Left ventricle myocardium inferior (tissue), 1 donor: ENCODE results near the gene KIF18B. TPM values are rescaled to one million over a fixed set of nuclear protein-coding genes. Genes with fewer than 3 reads are reported as not detected.

Source experiments
- DNase-seq: peaks from one replicate; pipeline ENCODE4 v3.0.0-alpha.2; 2020
- H3K27ac ChIP-seq: fragments of 200-600 bp; replicated peaks from 2 replicates; pipeline ENCODE4 v1.8.0; 2021
- H3K27me3 ChIP-seq: fragments of 200-600 bp; 2 replicates; pipeline ENCODE4 v1.8.0; 2021; ENCODE audit warnings: low read depth
- H3K36me3 ChIP-seq: fragments of 200-600 bp; 2 replicates; pipeline ENCODE4 v1.8.0; 2021
- H3K4me1 ChIP-seq: fragments of 200-600 bp; 2 replicates; pipeline ENCODE4 v1.8.0; 2021
- H3K4me3 ChIP-seq: fragments of 200-600 bp; 2 replicates; pipeline ENCODE4 v1.8.0; 2021; ENCODE audit warnings: mild to moderate bottlenecking, moderate library complexity
- H3K9me3 ChIP-seq: fragments of 200-600 bp; replicated peaks from 2 replicates; pipeline ENCODE4 v1.8.0; 2021
- intact Hi-C: fragments of 100-400 bp; cut with micrococcal nuclease; formaldehyde crosslinking; loops from one replicate; pipeline ENCODE4 v1.11.0; 2022
- total RNA-seq: library from RNA; stranded (reverse); fragmentation: NEBNext Ultra II Directional; extraction: Animal tissue kit (Norgen Biotek cat#: 25700); gene quantifications from one replicate; pipeline ENCODE4 v1.2.1, GENCODE V29; 2021
- TF ChIP-seq, protein P1 (sequence below): fragments of 200-600 bp; IDR thresholded peaks from 2 replicates; pipeline ENCODE4 v1.8.0; 2021; ENCODE audit warnings: antibody characterized with exemption, mild to moderate bottlenecking, borderline replicate concordance
- donor health status: DM: no; HTN: yes; CAD: no; lungs with severe emphysema.

Gene KIF18B
- total RNA-seq, 1 donor from 2014 or later: 0.49 TPM

DNA sequence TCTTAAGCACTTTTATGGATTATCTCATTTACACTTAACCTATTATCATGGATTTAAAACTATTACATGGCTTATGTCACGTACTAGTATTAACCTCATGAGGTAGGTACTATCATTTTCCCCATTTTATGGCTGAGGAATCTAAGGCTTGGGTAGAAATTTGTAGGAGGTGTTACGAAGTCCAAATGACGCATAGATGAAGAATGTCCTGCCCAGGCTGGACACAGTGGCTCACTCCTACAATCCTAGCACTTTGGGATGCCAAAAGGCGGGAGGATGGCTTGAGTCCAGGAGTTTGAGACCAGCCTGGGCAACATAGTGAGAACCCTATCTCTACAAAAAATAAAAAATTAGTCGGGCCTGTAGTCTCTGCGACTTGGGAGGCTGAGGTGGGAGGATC lies 25.4 kb upstream of the KIF18B start:
- DNase-seq: no peak
- TF ChIP-seq, protein P1, sequence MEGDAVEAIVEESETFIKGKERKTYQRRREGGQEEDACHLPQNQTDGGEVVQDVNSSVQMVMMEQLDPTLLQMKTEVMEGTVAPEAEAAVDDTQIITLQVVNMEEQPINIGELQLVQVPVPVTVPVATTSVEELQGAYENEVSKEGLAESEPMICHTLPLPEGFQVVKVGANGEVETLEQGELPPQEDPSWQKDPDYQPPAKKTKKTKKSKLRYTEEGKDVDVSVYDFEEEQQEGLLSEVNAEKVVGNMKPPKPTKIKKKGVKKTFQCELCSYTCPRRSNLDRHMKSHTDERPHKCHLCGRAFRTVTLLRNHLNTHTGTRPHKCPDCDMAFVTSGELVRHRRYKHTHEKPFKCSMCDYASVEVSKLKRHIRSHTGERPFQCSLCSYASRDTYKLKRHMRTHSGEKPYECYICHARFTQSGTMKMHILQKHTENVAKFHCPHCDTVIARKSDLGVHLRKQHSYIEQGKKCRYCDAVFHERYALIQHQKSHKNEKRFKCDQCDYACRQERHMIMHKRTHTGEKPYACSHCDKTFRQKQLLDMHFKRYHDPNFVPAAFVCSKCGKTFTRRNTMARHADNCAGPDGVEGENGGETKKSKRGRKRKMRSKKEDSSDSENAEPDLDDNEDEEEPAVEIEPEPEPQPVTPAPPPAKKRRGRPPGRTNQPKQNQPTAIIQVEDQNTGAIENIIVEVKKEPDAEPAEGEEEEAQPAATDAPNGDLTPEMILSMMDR: no peak

DNA sequence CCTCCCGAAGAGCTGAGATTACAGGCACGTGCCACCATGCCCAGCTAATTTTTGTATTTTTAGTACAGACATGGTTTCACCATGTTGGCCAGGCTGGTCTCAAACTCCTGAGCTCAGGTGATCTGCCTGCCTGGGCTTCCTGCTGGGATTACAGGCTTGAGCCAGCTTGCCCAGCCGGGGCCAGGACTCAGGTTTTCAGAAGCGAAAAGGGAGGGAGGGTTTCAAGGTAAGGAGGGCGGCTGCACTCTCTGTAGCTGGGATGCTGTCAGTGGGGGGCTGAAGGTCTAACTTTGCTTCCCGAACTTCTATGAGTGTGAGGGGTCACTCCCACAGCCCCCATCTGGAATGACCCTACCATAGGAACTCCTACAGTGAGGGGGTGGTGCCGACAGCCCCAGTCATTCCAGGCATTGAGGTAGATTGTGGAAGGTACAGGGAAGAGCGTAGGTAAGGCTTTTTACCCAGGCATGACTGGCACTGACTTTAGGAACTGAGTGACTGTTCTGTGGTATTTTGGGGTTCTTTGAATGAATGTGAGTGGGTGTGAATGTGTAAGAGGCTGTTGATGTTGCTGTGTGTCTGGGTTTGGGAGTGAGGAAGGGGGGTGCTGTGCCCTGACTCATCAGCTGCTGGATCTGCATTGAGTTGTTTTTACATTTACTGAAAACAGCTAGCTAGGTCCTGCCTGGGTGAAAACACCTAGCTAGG lies 24.4 kb upstream of the KIF18B start:
- intact Hi-C loops: no loop called here
- TF ChIP-seq, protein P1: no peak
- H3K4me3 ChIP-seq: no peak overlapping the region
- no peak for DNase-seq
- no peaks in the 10 kb centered on the region for H3K9me3 ChIP-seq
- H3K36me3 ChIP-seq: no peaks in the 10 kb centered on the region
- H3K4me1 ChIP-seq: peaks cover 45% of the 10 kb centered on the region
- peaks cover 60% of the 10 kb centered on the region for H3K27me3 ChIP-seq
- no peak overlapping the region for H3K27ac ChIP-seq

More for the DNA sequence above, 25.4 kb upstream of the KIF18B start:
- H3K36me3 ChIP-seq: no peaks in the 10 kb centered on the region
- H3K27ac ChIP-seq: no peak overlapping the region
- no peak overlapping the region for H3K4me3 ChIP-seq
- peaks cover 45% of the 10 kb centered on the region for H3K4me1 ChIP-seq
- intact Hi-C loops: no loop called here
- peaks cover 55% of the 10 kb centered on the region for H3K27me3 ChIP-seq
- H3K9me3 ChIP-seq: no peaks in the 10 kb centered on the region

DNA sequence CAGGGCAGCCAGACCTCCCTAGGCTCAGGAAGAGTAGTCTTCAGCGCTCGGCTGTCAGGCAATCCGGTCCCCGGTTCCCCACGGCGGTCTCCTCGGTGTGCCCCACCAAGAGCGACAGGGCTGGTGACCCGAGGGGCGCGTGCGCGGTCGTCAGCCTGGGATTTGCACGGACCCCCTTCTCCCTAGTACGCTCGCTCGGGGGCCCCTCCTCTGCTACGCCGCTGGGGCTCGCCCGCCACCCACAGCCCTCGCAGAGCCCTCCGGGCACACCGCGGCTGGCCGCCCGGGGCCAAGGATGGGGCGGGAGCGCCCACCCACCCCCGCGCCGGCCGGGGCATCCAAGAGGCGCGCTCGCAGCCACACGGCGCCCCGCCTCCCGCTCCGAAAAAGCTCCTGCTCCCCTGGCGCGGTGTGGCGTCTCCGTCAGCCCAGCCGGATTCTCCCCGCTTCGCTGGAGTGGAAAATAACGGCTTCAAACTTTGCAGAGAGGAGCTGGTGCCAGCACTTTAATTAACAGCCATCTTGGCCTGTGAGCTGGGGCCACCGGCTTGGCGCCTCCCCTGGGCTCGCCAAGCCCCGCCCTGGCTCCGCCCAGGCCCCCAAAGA lies 22.7 kb upstream of the KIF18B start:
- no peaks in the 10 kb centered on the region for H3K36me3 ChIP-seq
- H3K9me3 ChIP-seq: no peaks in the 10 kb centered on the region
- intact Hi-C loops: no loop called here
- H3K27me3 ChIP-seq: peaks cover 68% of the 10 kb centered on the region
- TF ChIP-seq, protein P1: no peak
- peak overlapping the region; percentile 73 for H3K27ac ChIP-seq
- H3K4me1 ChIP-seq: peaks cover 36% of the 10 kb centered on the region
- peak overlapping the region; percentile 69 for H3K4me3 ChIP-seq
- peak; percentile 38 for DNase-seq

DNA sequence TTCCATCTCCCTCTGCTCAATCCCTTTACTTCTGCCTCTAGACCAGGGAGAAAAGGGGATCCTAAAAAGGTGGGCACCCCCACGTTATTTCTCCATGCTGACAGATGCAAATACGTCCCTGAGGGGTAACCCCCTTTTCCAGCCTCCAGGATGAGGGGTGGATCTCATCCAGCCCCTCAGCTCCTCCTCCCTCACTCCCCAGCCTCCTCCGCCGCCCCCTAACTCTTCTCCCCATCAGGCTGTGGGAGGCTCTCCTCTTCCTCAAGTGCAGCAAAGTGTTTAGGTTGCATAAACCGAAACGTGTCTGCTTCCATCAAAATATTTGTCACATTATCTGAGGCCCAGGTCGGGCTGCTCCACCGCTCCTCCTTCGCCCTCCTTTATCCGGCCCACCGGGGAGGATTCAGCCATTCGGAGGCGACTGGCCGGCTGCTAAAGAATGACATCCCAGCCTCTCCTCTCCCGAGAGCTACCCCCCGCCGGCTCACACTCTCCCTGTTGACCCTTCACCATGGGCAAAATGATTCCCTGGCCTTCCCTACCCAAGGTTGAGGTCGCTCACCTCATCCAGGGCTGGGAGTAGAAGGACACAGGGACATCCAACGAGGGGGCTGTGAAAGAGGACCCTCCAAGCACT lies 21.7 kb upstream of the KIF18B start:
- Histone ChIP-seq H3K27ac (no peak overlapping the region), H3K4me1 (peaks cover 36% of the 10 kb centered on the region), H3K36me3 (no peaks in the 10 kb centered on the region), H3K4me3 (peak overlapping the region; percentile 69), H3K27me3 (peaks cover 70% of the 10 kb centered on the region), H3K9me3 (no peaks in the 10 kb centered on the region)
- TF ChIP-seq, protein P1: no peak
- no peak for DNase-seq
- intact Hi-C loops: no loop called here

DNA sequence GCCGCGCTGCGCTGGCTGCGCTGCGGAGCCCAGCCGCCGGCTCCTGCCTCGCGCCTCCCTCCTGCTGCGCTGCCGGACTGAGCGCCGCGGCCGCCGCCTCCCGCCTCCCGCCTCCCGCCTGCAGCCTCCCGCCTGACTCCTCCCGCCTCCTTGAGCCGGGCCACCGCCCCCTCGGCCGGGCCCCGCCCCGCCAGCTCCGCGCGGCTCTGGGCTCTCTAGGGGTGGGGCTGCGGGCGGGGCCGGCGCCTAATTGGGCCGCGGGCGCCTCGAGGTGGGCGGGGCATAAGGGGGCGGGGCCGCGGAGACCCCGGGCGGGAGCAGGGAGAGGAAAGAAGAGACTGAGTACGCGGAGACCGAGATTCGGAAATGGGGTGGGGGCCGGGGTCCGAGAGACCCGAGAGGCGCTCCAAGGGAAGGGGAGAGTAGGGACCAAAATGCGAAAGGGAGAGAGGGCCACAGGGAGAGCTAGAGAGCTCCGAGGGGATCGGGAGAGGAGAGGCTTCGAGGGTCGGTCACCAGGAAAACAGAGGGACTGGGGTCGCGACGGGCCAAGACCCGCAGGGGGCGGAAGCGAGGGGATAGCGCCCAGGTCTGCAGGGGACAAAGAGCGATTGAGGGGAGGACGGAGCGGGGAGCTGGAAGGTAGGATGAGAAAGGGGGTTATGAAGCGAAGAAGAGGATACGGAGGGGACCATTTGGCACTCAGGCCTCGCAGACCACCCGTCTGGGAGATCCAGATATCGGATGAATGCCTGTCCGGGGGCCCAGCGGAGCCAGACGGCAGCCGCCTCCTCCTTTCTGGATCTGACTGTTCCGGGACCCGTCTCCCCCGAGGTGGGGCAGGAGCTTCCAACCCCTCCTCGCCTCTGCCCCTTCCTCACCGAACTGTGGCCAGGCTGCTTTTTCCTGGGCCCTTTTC lies 20.9 kb upstream of the KIF18B start, which contains the start of gene C1QL1:
TSS of gene C1QL1 (minus strand) at position 79 of the 919 bp plus-strand sequence. CDS start 255 bp downstream, outside the sequence.
- Histone ChIP-seq H3K27ac (no peak within 1 kb of the TSS), H3K36me3 (no peaks in the 10 kb centered on the region), H3K4me1 (peaks cover 36% of the 10 kb centered on the region), H3K27me3 (peaks cover 77% of the 10 kb centered on the region), H3K9me3 (no peaks in the 10 kb centered on the region), H3K4me3 (peak within 1 kb of the TSS; percentile 67)
- TF ChIP-seq, protein P1: no peak
- intact Hi-C loops: no loop called here
- peak; percentile 94 for DNase-seq
